Left ventricle myocardium superior (tissue), 1 donor: ENCODE data around the gene PPFIA2. TPM values are rescaled to one million over a fixed set of nuclear protein-coding genes. Genes with fewer than 3 reads are reported as not detected.
"Not testable (repeated sequence)": the region's sequence is repeated elsewhere in the genome, so short reads cannot be mapped to it uniquely, and the experiment has no call there.

Experiments used
- ATAC-seq: fragments of 200-7000 bp; cut with Tn5 transposase; one replicate; pipeline ENCODE4 v1.9.1; 2020; ENCODE audit warnings: mild to moderate bottlenecking, moderate library complexity
- DNase-seq: peaks from one replicate; pipeline ENCODE4 v3.0.0-alpha.2; 2020
- intact Hi-C: fragments of 100-400 bp; cut with micrococcal nuclease; formaldehyde crosslinking; loops from one replicate; pipeline ENCODE4 v1.11.0; 2022
- total RNA-seq: library from RNA; stranded (reverse); fragmentation: NEBNext Ultra II Directional; extraction: Animal tissue kit (Norgen Biotek cat#: 25700); gene quantifications from one replicate; pipeline ENCODE4 v1.2.1, GENCODE V29; 2021
- donor health status: DM: no; HTN: yes; CAD: no; lungs with severe emphysema.

PPFIA2 gene
- total RNA-seq, 1 donor from 2014 or later, result 0.37 TPM

GRCh38 chr12:81683881-81684280 lies 75.3 kb downstream of the PPFIA2 start:
- DNase-seq (no peak), ATAC-seq (no peak)
- intact Hi-C loops, result no loop called here

- no peak for ATAC-seq
- no peak for DNase-seq
- intact Hi-C loops, result no loop called here
These were observed 79.5 kb downstream of the PPFIA2 start for GRCh38 chr12:81679614-81680013.

- ATAC-seq (no peak), DNase-seq (no peak)
- intact Hi-C loops, result no loop called here
These were observed 88.4 kb downstream of the PPFIA2 start for GRCh38 chr12:81670759-81671158.

GRCh38 chr12:81668475-81668874 lies 90.7 kb downstream of the PPFIA2 start:
- intact Hi-C loops, result no loop called here
- ATAC-seq (no peak), DNase-seq (no peak)

- ATAC-seq, result not testable (repeated sequence)
These were observed 99.8 kb downstream of the PPFIA2 start for GRCh38 chr12:81659310-81659709.

GRCh38 chr12:81644503-81644902 lies 114.6 kb downstream of the PPFIA2 start:
- intact Hi-C loops, result no loop called here
- DNase-seq (no peak), ATAC-seq (no peak)

More at GRCh38 chr12:81659310-81659709, 99.8 kb downstream of the PPFIA2 start:
- intact Hi-C loops, result loop anchor here (10.0 kb wide), 1 partner anchor 665 kb away; no protein-coding TSS in a partner anchor
- DNase-seq, result not testable (repeated sequence)

GRCh38 chr12:81639196-81639595 lies 120.0 kb downstream of the PPFIA2 start:
- ATAC-seq, result no peak
- intact Hi-C loops, result no loop called here
- no peak for DNase-seq

GRCh38 chr12:81633127-81633526 lies 126.0 kb downstream of the PPFIA2 start:
- intact Hi-C loops, result no loop called here
- ATAC-seq (no peak), DNase-seq (no peak)

- DNase-seq (no peak), ATAC-seq (no peak)
- intact Hi-C loops, result loop anchor here (2.0 kb wide), 1 partner anchor 177 kb away; no protein-coding TSS in a partner anchor
These were observed 131.6 kb downstream of the PPFIA2 start for GRCh38 chr12:81627336-81628189.

- ATAC-seq (no peak), DNase-seq (no peak)
- intact Hi-C loops, result loop anchor here (2.0 kb wide), 1 partner anchor 176 kb away; no protein-coding TSS in a partner anchor
These were observed 132.7 kb downstream of the PPFIA2 start for GRCh38 chr12:81626406-81626805.

- intact Hi-C loops, result loop anchor here (2.0 kb wide), 1 partner anchor 29 kb away; no protein-coding TSS in a partner anchor
- no peak for DNase-seq
- ATAC-seq, result peak; percentile 67
These were observed 141.2 kb downstream of the PPFIA2 start for GRCh38 chr12:81617915-81618314.

GRCh38 chr12:81615026-81615588 lies 144.0 kb downstream of the PPFIA2 start:
- ATAC-seq (no peak), DNase-seq (no peak)
- intact Hi-C loops, result no loop called here

- intact Hi-C loops, result no loop called here
- ATAC-seq (no peak), DNase-seq (no peak)
These were observed 147.9 kb downstream of the PPFIA2 start for GRCh38 chr12:81610955-81611889.

GRCh38 chr12:81597928-81598604 lies 161.1 kb downstream of the PPFIA2 start:
- ATAC-seq (no peak), DNase-seq (no peak)
- intact Hi-C loops, result no loop called here

GRCh38 chr12:81596558-81596957 lies 162.6 kb downstream of the PPFIA2 start:
- ATAC-seq (no peak), DNase-seq (no peak)
- intact Hi-C loops, result no loop called here

- intact Hi-C loops, result no loop called here
- no peak for DNase-seq
- ATAC-seq, result no peak
These were observed 167.9 kb downstream of the PPFIA2 start for GRCh38 chr12:81591256-81591655.

- ATAC-seq, intact Hi-C loops, DNase-seq: not testable (repeated sequence)
These were observed 168.4 kb downstream of the PPFIA2 start for GRCh38 chr12:81590703-81591102.

GRCh38 chr12:81588235-81589008 lies 170.7 kb downstream of the PPFIA2 start:
- intact Hi-C loops, result loop anchor here (2.0 kb wide), 1 partner anchor 28 kb away; no protein-coding TSS in a partner anchor
- no peak for DNase-seq
- no peak for ATAC-seq
